Sigmoid colon (tissue), 4 donors: ENCODE data around the gene DHRS4.

ENCODE experiments used
- CTCF ChIP-seq, 4 experiments: fragments of 450-650 bp in 3 of 4; fragments of 200-600 bp in 1 of 4; IDR thresholded peaks; one replicate each; pipeline ENCODE4 v1.5.1; 2016 to 2019; ENCODE audit warnings: antibody characterized with exemption in 4 of 4, mild to moderate bottlenecking in 3 of 4, moderate library complexity in 2 of 4
- EP300 ChIP-seq, 4 donors: sonication (generic); formaldehyde crosslinking; IDR thresholded peaks; one replicate each; pipeline ENCODE4 v1.6.1; 2017; ENCODE audit warnings: antibody characterized with exemption in 4 of 4
- POLR2A ChIP-seq, 2 donors: fragments of 450-650 bp; IDR thresholded peaks; one replicate each; pipeline ENCODE4 v1.6.1; 2016; ENCODE audit warnings: antibody characterized with exemption in 2 of 2, mild to moderate bottlenecking in 2 of 2, moderate library complexity in 2 of 2
- POLR2AphosphoS5 ChIP-seq, 4 donors: sonication (generic); formaldehyde crosslinking; IDR thresholded peaks; one replicate each; pipeline ENCODE4 v1.6.1; 2017; ENCODE audit warnings: antibody characterized with exemption in 4 of 4

- no peak for TF ChIP-seq CTCF (IDR thresholded peaks at IDR 0.05)
- TF ChIP-seq POLR2A (IDR thresholded peaks at IDR 0.05) = no peak
- no peak for TF ChIP-seq EP300 (IDR thresholded peaks at IDR 0.05)
- TF ChIP-seq POLR2AphosphoS5 (IDR thresholded peaks at IDR 0.05) = no peak
These were observed 16.4 kb upstream of the DHRS4 start for GRCh38 chr14:23937203-23937602.
